Effector memory CD8-positive, alpha-beta T cell (primary cell): ENCODE data around the gene POLR3E.

Experiments used
- ATAC-seq: fragments of 150-1000 bp; cut with Tn5 transposase; replicated peaks from 2 replicates; pipeline ENCODE4 v1.10.0; 2021; ENCODE audit warnings: mild to moderate bottlenecking, moderate library complexity
- DNase-seq, 3 experiments: peaks; one replicate each; pipeline ENCODE4 v3.0.0; 2021
- H3K27ac Mint-ChIP-seq, 2 donors: one replicate each; pipeline ENCODE4 v1.8.0; 2022; ENCODE audit warnings: mild to moderate bottlenecking in 2 of 2, mixed read lengths in 2 of 2, moderate library complexity in 2 of 2
- H3K27me3 Mint-ChIP-seq, 2 donors: one replicate each; pipeline ENCODE4 v1.8.0; 2022; ENCODE audit warnings: mixed read lengths in 2 of 2
- H3K36me3 Mint-ChIP-seq: one replicate; pipeline ENCODE4 v1.8.0; 2022; ENCODE audit warnings: mild to moderate bottlenecking, moderate library complexity, mixed read lengths; ENCODE audit not compliant: insufficient read depth
- H3K4me1 Mint-ChIP-seq, 2 donors: one replicate each; pipeline ENCODE4 v1.8.0; 2022; ENCODE audit warnings: low read depth in 2 of 2, mixed read lengths in 2 of 2
- H3K4me3 Mint-ChIP-seq, 2 donors: one replicate each; pipeline ENCODE4 v1.8.0; 2022; ENCODE audit warnings: mild to moderate bottlenecking in 2 of 2, mixed read lengths in 2 of 2, moderate library complexity in 2 of 2
- H3K9me3 Mint-ChIP-seq, 2 donors: one replicate each; pipeline ENCODE4 v1.8.0; 2022; ENCODE audit warnings: mixed read lengths in 2 of 2

POLR3E gene

GRCh38 chr16:22314661-22315626 is 17.7 kb downstream of the POLR3E start:
- H3K4me1 Mint-ChIP-seq: no peaks in the 10 kb centered on the region
- no peaks in the 10 kb centered on the region for H3K27me3 Mint-ChIP-seq
- peaks cover 85% of the 10 kb centered on the region for H3K36me3 Mint-ChIP-seq
- no peaks in the 10 kb centered on the region for H3K9me3 Mint-ChIP-seq
- peak overlapping the region in 1 of 2 donors; percentile 44 for H3K27ac Mint-ChIP-seq
- no peak overlapping the region for H3K4me3 Mint-ChIP-seq
- DNase-seq: no peak
- no peak for ATAC-seq

GRCh38 chr16:22315979-22316378 is 18.8 kb downstream of the POLR3E start:
- peaks cover 82% of the 10 kb centered on the region for H3K36me3 Mint-ChIP-seq
- peak overlapping the region in 1 of 2 donors; percentile 10 for H3K27ac Mint-ChIP-seq
- no peak overlapping the region for H3K4me3 Mint-ChIP-seq
- H3K4me1 Mint-ChIP-seq: peaks cover 0 to 3% of the 10 kb centered on the region in 2 donors
- ATAC-seq (no peak), DNase-seq (no peak)
- no peaks in the 10 kb centered on the region for H3K27me3 Mint-ChIP-seq
- H3K9me3 Mint-ChIP-seq: no peaks in the 10 kb centered on the region

GRCh38 chr16:22316411-22316811 is 19.2 kb downstream of the POLR3E start:
- H3K27ac Mint-ChIP-seq: peak overlapping the region in 1 of 2 donors; percentile 10
- no peaks in the 10 kb centered on the region for H3K9me3 Mint-ChIP-seq
- H3K36me3 Mint-ChIP-seq: peaks cover 81% of the 10 kb centered on the region
- no peak for DNase-seq
- ATAC-seq: no peak
- H3K4me1 Mint-ChIP-seq: peaks cover 0 to 6% of the 10 kb centered on the region in 2 donors
- no peaks in the 10 kb centered on the region for H3K27me3 Mint-ChIP-seq
- no peak overlapping the region for H3K4me3 Mint-ChIP-seq

DNA sequence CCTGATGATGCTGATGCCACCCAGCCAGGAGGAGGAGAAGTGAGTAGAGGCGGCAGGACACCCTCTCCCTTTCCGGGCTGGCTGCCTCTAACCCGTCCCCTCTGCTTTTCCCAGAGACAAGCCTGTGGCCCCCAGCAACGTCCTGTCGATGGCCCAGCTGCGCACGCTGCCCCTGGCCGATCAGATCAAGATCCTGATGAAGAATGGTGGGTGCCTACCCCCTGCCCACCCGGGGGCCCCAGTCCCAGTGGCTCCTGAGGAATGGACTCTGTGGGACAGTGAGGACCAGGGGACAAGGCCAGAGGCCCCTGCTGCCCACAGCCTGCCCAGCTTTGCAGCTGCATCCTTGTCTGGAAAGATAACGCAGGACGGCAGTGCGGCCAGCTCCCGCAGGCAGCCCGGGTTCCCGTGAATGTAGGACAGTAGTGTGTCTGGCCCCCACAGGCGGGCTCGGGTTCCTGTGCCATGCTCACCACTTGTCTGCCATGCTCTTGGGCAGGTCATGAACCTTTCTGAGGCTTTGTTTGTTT is 19.9 kb downstream of the POLR3E start:
- Mint-ChIP-seq H3K27ac (peak overlapping the region in 1 of 2 donors; percentile 63), H3K27me3 (no peaks in the 10 kb centered on the region), H3K9me3 (no peaks in the 10 kb centered on the region), H3K4me1 (peaks cover 0 to 6% of the 10 kb centered on the region in 2 donors), H3K36me3 (peaks cover 74% of the 10 kb centered on the region), H3K4me3 (no peak overlapping the region)
- DNase-seq: no peak
- no peak for ATAC-seq

GRCh38 chr16:22317625-22318024 is 20.4 kb downstream of the POLR3E start:
- Mint-ChIP-seq H3K27ac (peak overlapping the region in 1 of 2 donors; percentile 63), H3K9me3 (no peaks in the 10 kb centered on the region), H3K27me3 (no peaks in the 10 kb centered on the region), H3K4me1 (peaks cover 0 to 6% of the 10 kb centered on the region in 2 donors), H3K36me3 (peaks cover 73% of the 10 kb centered on the region), H3K4me3 (no peak overlapping the region)
- no peak for ATAC-seq
- DNase-seq: no peak

GRCh38 chr16:22318690-22319358 is 21.6 kb downstream of the POLR3E start:
- H3K36me3 Mint-ChIP-seq: peaks cover 74% of the 10 kb centered on the region
- peak; percentile 60 to 70 (median 63) for DNase-seq

DNA sequence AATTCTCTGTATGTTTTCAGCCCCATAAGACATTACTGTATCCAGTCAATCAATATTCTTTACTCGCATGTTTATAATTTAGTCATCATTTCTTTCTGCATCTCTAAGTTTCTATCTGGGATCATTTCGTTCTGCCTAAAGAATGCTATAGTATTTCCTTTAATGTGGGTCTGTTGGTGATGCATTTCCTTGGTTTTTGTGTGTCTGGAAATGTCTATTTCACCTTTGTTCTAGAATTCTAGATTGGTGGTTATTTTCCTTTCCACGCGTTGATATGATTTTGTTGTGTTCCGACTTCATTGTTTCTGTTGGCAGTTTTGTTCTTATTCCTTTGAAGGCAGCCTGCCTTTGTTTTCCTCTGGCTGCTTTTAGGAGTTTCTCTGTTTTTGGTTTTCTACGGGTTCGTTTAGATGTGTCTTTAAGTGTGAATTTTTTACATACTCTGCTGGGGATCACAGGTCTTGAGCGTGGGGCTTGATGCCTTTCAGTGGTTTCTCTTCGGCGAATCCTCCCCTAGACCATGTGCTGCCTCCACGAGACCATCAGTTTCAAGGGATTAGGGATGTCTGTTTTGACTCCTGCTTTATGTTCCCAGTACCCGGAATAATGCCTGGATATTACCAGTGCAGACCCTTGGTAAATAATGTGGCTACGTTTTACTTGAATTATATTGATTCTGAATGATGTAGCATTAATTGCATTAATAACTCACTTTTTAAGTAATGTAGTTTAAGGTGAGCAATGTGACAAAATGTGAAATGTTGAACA is 23.5 kb downstream of the POLR3E start:
- Mint-ChIP-seq H3K27ac (peak overlapping the region in 1 of 2 donors; percentile 79), H3K9me3 (no peaks in the 10 kb centered on the region), H3K27me3 (no peaks in the 10 kb centered on the region), H3K4me3 (no peak overlapping the region), H3K36me3 (peaks cover 68% of the 10 kb centered on the region), H3K4me1 (peaks cover 0 to 6% of the 10 kb centered on the region in 2 donors)
- DNase-seq (no peak), ATAC-seq (no peak)

More at GRCh38 chr16:22318690-22319358, 21.6 kb downstream of the POLR3E start:
- Mint-ChIP-seq H3K9me3 (no peaks in the 10 kb centered on the region), H3K4me1 (peaks cover 0 to 6% of the 10 kb centered on the region in 2 donors), H3K27me3 (no peaks in the 10 kb centered on the region), H3K4me3 (no peak overlapping the region), H3K27ac (no peak overlapping the region)
- ATAC-seq: peak; percentile 45

- peaks cover 62% of the 10 kb centered on the region for H3K36me3 Mint-ChIP-seq
- no peak overlapping the region for H3K4me3 Mint-ChIP-seq
- peaks cover 0 to 6% of the 10 kb centered on the region in 2 donors for H3K4me1 Mint-ChIP-seq
- DNase-seq: peak; percentile 61 to 65 (median 64)
- H3K27me3 Mint-ChIP-seq: no peaks in the 10 kb centered on the region
- H3K27ac Mint-ChIP-seq: peak overlapping the region in 1 of 2 donors; percentile 79
- peak; percentile 90 for ATAC-seq
- no peaks in the 10 kb centered on the region for H3K9me3 Mint-ChIP-seq
Measured at GRCh38 chr16:22321340-22322001, 24.3 kb downstream of the POLR3E start.

DNA sequence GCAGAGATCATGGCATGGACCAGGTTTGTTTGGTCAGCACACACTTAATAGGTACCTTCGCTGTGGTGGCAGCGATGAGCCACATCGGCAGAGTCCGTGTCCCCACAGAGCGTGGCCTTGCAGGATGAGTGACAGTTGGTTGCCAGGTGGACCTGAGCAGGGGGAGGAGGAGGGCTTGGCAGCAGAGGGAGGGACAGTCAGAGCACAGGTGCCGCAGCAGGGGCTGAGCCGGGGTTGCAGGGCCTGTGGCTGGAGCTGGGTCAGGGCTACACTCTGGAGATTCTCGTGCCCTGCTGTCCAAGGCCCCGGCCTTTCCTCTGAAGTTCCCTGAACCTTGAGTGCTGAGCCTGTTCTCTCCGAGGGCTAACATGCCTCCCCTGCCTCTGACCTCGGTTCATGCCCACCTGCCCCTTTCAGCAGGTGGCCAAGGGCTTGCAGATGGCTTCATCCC is 24.8 kb downstream of the POLR3E start:
- Mint-ChIP-seq H3K9me3 (no peaks in the 10 kb centered on the region), H3K27me3 (no peaks in the 10 kb centered on the region), H3K27ac (peak overlapping the region; percentile 25 to 49), H3K36me3 (peaks cover 57% of the 10 kb centered on the region), H3K4me1 (peaks cover 0 to 6% of the 10 kb centered on the region in 2 donors), H3K4me3 (no peak overlapping the region)
- DNase-seq: no peak
- no peak for ATAC-seq

DNA sequence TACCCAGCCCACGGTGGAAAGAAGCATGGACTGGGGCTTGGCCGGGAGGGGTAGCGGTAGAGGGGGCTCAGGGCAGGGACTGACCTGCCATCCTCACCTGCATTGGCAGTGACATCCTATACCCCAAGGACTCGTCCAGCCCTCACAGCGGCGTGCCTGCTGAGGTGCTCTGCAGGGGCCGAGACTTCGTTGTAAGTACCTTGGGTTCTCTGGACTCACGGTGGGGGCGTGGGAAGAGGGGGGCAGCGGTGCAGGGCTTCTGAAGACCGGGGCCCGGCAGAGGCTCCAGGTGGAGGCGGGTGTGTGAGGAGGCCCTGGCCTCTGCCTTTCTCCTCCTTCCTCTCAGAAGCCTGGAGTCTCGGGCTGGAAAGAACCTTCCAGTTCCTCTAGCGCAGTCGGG is 25.5 kb downstream of the POLR3E start:
- H3K27ac Mint-ChIP-seq: peak overlapping the region; percentile 25 to 49
- H3K36me3 Mint-ChIP-seq: peaks cover 50% of the 10 kb centered on the region
- H3K4me3 Mint-ChIP-seq: no peak overlapping the region

GRCh38 chr16:22323173-22323958 is 26.2 kb downstream of the POLR3E start:
- Mint-ChIP-seq H3K27me3 (no peaks in the 10 kb centered on the region), H3K4me3 (no peak overlapping the region), H3K27ac (peak overlapping the region; percentile 82 to 86), H3K4me1 (peaks cover 0 to 6% of the 10 kb centered on the region in 2 donors), H3K36me3 (peaks cover 49% of the 10 kb centered on the region), H3K9me3 (no peaks in the 10 kb centered on the region)
- ATAC-seq: no peak
- no peak for DNase-seq

More for the DNA sequence above, 25.5 kb downstream of the POLR3E start:
- DNase-seq (no peak), ATAC-seq (no peak)
- H3K9me3 Mint-ChIP-seq: no peaks in the 10 kb centered on the region
- peaks cover 0 to 6% of the 10 kb centered on the region in 2 donors for H3K4me1 Mint-ChIP-seq
- H3K27me3 Mint-ChIP-seq: no peaks in the 10 kb centered on the region
